Measurements from ENCODE around the gene TDP1. TPM values are rescaled to one million over a fixed set of nuclear protein-coding genes. Genes with fewer than 3 reads are reported as not detected.

Gene TDP1
- total RNA-seq, 4 donors from 2014 or later = 9.1 to 24.5 (median 16.4) TPM

GRCh38 chr14:89959853-89960445 lies 4.2 kb downstream of the TDP1 start:
- no peak for TF ChIP-seq CTCF (IDR thresholded peaks at IDR 0.05)
- TF ChIP-seq POLR2A (IDR thresholded peaks at IDR 0.05) = no peak
- peaks cover 8 to 27% (median 12%) of the 10 kb centered on the region in 3 donors for H3K4me1 ChIP-seq
- H3K27ac ChIP-seq = no peak overlapping the region

DNA sequence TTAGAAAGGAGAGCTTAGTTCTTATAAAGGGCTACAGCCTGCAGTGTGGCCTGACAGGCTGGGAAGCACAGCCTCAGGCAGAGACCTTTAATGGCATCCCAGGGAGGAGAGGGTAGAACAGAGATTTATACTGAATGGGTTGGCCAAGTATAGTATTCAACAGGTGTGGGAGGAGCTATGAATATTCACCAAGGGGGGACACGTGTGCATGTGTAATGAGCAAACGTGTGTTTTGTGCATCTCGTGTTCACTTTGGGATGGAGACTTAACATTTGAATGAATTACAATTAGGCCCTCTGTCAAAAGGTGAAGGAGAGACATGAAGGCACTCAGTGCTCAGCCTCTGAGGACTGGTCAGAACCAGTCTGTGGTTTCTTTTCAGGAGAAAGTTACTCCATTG lies 5.2 kb downstream of the TDP1 start:
- Histone ChIP-seq H3K4me3 (no peak overlapping the region), H3K27me3 (no peaks in the 10 kb centered on the region), H3K9me3 (no peaks in the 10 kb centered on the region), H3K36me3 (peaks cover 0 to 37% (median 12%) of the 10 kb centered on the region in 3 donors), H3K4me1 (peaks cover 8 to 27% (median 12%) of the 10 kb centered on the region in 3 donors), H3K27ac (no peak overlapping the region)
- intact Hi-C loops (cut with DNase I) = no loop called here
- DNase-seq = no peak
- 87 to 93% methylated on average over 3 of the region's 3 CpGs for WGBS, 2 donors
- no peak for TF ChIP-seq POLR2A (IDR thresholded peaks at IDR 0.05)
- TF ChIP-seq CTCF (IDR thresholded peaks at IDR 0.05) = no peak

More at GRCh38 chr14:89959853-89960445, 4.2 kb downstream of the TDP1 start:
- intact Hi-C loops (cut with DNase I) = no loop called here
- H3K36me3 ChIP-seq = peaks cover 0 to 35% (median 12%) of the 10 kb centered on the region in 3 donors
- DNase-seq = no peak
- H3K4me3 ChIP-seq = no peak overlapping the region
- H3K9me3 ChIP-seq = no peaks in the 10 kb centered on the region
- 72 to 80% methylated on average over 3 of the region's 3 CpGs for WGBS, 2 donors
- H3K27me3 ChIP-seq = no peaks in the 10 kb centered on the region

GRCh38 chr14:89963288-89963978 lies 7.7 kb downstream of the TDP1 start:
- TF ChIP-seq CTCF (IDR thresholded peaks at IDR 0.05) (no peak), POLR2A (IDR thresholded peaks at IDR 0.05) (no peak)
- peaks cover 5 to 52% (median 6%) of the 10 kb centered on the region in 3 donors for H3K36me3 ChIP-seq

GRCh38 chr14:89965839-89966238 lies 10.1 kb downstream of the TDP1 start:
- H3K27ac ChIP-seq = no peak overlapping the region
- TF ChIP-seq CTCF (IDR thresholded peaks at IDR 0.05) = no peak
- WGBS, 2 donors = 72 to 95% methylated on average over 1 of the region's 1 CpG
- intact Hi-C loops (cut with DNase I) = no loop called here
- H3K9me3 ChIP-seq = no peaks in the 10 kb centered on the region
- no peak overlapping the region for H3K4me3 ChIP-seq
- H3K4me1 ChIP-seq = no peaks in the 10 kb centered on the region
- no peaks in the 10 kb centered on the region for H3K27me3 ChIP-seq
- no peak for DNase-seq
- peaks cover 6 to 71% (median 8%) of the 10 kb centered on the region in 3 donors for H3K36me3 ChIP-seq

More at GRCh38 chr14:89963288-89963978, 7.7 kb downstream of the TDP1 start:
- WGBS, 2 donors = 91 to 97% methylated on average over 8 to 10 of the region's 10 CpGs
- H3K4me3 ChIP-seq = no peak overlapping the region
- peaks cover 0 to 5% (median 0%) of the 10 kb centered on the region in 3 donors for H3K4me1 ChIP-seq
- H3K9me3 ChIP-seq = no peaks in the 10 kb centered on the region
- intact Hi-C loops (cut with DNase I) = no loop called here
- no peaks in the 10 kb centered on the region for H3K27me3 ChIP-seq
- H3K27ac ChIP-seq = no peak overlapping the region
- DNase-seq = no peak

GRCh38 chr14:89973234-89973823 lies 17.6 kb downstream of the TDP1 start:
- WGBS, 2 donors = 64 to 68% methylated on average over 7 of the region's 7 CpGs

More at GRCh38 chr14:89973234-89973823, 17.6 kb downstream of the TDP1 start:
- peak; percentile 56 to 85 (median 74) for TF ChIP-seq CTCF (IDR thresholded peaks at IDR 0.05)
- TF ChIP-seq POLR2A (IDR thresholded peaks at IDR 0.05) = no peak
- peaks cover 4 to 94% (median 5%) of the 10 kb centered on the region in 3 donors for H3K36me3 ChIP-seq
- no peaks in the 10 kb centered on the region for H3K9me3 ChIP-seq
- H3K27me3 ChIP-seq = no peaks in the 10 kb centered on the region
- intact Hi-C loops (cut with DNase I) = no loop called here
- H3K4me3 ChIP-seq = no peak overlapping the region
- no peaks in the 10 kb centered on the region for H3K4me1 ChIP-seq
- no peak for DNase-seq
- H3K27ac ChIP-seq = no peak overlapping the region
